Retinal pigment epithelial cell (primary cell): ENCODE results near the gene PRDM5.

Source experiments
- DNase-seq: peaks from one replicate; pipeline ENCODE4 v3.0.0-alpha.2; 2010; ENCODE audit warnings: low read depth
- H3K4me3 ChIP-seq: 2 replicates; pipeline ENCODE4 v1.5.1; 2011; ENCODE audit warnings: mild to moderate bottlenecking, low read length, control low read depth, moderate library complexity
- CTCF ChIP-seq: conservative IDR thresholded peaks from 2 replicates; pipeline ENCODE4 v1.5.1; 2011; ENCODE audit warnings: low read depth, low read length, control low read depth, inconsistent platforms

Gene PRDM5

GRCh38 chr4:120821977-120822376 is 100.5 kb downstream of the PRDM5 start:
- TF ChIP-seq CTCF: no peak

GRCh38 chr4:120821029-120821428 is 101.5 kb downstream of the PRDM5 start:
- TF ChIP-seq CTCF: no peak

More at GRCh38 chr4:120821977-120822376, 100.5 kb downstream of the PRDM5 start:
- H3K4me3 ChIP-seq: no peak overlapping the region
- no peak for DNase-seq

GRCh38 chr4:120819805-120820437 is 102.6 kb downstream of the PRDM5 start:
- no peak overlapping the region for H3K4me3 ChIP-seq
- DNase-seq: no peak
- TF ChIP-seq CTCF: no peak

More at GRCh38 chr4:120821029-120821428, 101.5 kb downstream of the PRDM5 start:
- DNase-seq: no peak
- no peak overlapping the region for H3K4me3 ChIP-seq

- no peak for TF ChIP-seq CTCF
- no peak for DNase-seq
- no peak overlapping the region for H3K4me3 ChIP-seq
These were observed 106.1 kb downstream of the PRDM5 start for GRCh38 chr4:120816296-120816965.

- no peak for TF ChIP-seq CTCF
- H3K4me3 ChIP-seq: no peak overlapping the region
- DNase-seq: no peak
These were observed 107.2 kb downstream of the PRDM5 start for GRCh38 chr4:120815361-120815760.

GRCh38 chr4:120814886-120815285 is 107.6 kb downstream of the PRDM5 start:
- DNase-seq: no peak
- TF ChIP-seq CTCF: no peak
- no peak overlapping the region for H3K4me3 ChIP-seq

- no peak for TF ChIP-seq CTCF
- H3K4me3 ChIP-seq: no peak overlapping the region
These were observed 110.3 kb downstream of the PRDM5 start for GRCh38 chr4:120812216-120812615.

More at GRCh38 chr4:120812216-120812615, 110.3 kb downstream of the PRDM5 start:
- no peak for DNase-seq
